NCI-H146 treated with DMSO at 0.1 percent for 48 hours (cell line): Measurements from ENCODE around the gene RAB11FIP4.
"Not testable (repeated sequence)": the region's sequence is repeated elsewhere in the genome, so short reads cannot be mapped to it uniquely, and the experiment has no call there.

Experiments used
- DNase-seq: peaks from one replicate; lab custom pipeline; 2025; ENCODE audit not compliant: unreplicated experiment; lab: John Stamatoyannopoulos, UW

RAB11FIP4 gene

DNA sequence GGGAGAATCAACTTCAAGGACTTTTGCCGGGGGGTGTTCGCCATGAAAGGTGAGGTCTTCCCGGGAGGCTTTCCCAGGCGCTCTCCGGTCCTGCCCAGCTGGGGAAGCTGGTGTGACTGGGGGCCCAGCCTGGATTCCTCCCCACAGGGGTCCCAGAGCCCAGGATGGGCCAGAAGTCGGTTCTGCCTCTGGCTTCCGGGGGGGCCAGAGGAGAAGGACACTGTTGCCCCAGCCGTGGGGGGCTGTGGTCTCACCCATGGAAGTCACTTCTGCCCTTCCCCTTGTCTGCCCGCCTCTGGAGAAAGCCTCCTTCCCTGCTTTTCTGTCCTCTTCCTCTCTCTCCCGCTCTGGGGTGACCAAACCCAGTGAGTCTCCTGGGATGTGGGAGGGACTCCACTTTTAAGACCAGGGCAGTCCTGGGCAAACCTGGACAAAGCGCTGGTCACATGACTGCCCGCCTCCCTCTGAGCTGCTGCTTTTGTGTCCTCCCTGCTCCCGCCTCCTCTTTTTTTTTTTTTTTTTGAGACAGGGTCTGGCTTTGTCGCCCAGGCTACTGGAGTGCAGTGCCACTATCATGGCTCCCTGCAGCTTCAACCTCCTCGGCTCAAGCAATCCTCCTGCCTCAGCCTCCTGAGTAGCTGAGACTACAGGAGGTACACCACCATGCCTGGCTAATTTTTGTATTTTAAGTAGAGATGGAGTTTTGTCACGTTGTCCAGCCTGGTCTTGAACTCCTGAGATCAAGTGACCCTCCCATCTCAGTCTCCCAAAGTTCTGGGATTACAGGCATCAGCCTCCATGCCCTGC, 40.6 kb downstream of the RAB11FIP4 start:
- DNase-seq = peak; percentile 83

DNA sequence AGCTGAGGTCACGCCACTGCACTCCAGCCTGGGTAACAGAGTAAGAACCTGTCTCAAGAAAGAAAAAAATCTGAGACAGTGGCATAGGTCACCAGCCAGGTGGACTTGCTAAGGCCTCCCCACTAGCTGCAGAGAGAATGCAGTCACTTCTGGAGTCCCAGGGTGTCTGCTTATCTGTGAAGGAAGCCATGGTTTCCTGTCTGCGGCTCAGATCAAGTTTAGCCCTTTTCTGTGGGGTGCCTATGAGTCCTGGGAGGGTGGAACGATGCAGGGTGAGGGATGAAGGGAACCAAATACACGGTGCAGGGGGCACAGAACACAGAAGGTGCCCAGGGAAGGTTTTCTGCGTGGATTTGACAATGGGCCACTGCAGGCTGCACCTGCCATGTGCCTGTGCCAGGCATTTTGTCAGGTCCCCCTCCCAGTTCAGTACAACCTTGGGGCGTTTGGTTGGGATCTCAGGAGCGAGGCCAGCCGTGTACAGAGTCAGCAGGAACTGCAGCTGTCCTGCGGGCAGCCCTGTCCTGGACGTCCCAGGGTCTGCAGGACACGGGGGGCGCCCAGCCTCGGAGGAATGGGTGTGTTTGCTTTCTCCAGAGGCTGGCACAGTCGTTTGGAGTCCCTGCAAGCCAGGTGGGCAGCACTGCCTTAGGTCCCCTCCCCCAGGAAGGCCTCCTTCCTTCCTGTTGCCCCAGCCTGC, 41.8 kb downstream of the RAB11FIP4 start:
- DNase-seq = no peak

- DNase-seq = no peak
Measured at GRCh38 chr17:31433811-31434726, 42.6 kb downstream of the RAB11FIP4 start.

GRCh38 chr17:31434727-31435050, 43.2 kb downstream of the RAB11FIP4 start:
- DNase-seq = no peak

- no peak for DNase-seq
Measured at GRCh38 chr17:31435581-31435980, 44.1 kb downstream of the RAB11FIP4 start.

GRCh38 chr17:31437720-31438400, 46.4 kb downstream of the RAB11FIP4 start:
- no peak for DNase-seq

GRCh38 chr17:31439716-31440115, 48.2 kb downstream of the RAB11FIP4 start:
- no peak for DNase-seq

DNA sequence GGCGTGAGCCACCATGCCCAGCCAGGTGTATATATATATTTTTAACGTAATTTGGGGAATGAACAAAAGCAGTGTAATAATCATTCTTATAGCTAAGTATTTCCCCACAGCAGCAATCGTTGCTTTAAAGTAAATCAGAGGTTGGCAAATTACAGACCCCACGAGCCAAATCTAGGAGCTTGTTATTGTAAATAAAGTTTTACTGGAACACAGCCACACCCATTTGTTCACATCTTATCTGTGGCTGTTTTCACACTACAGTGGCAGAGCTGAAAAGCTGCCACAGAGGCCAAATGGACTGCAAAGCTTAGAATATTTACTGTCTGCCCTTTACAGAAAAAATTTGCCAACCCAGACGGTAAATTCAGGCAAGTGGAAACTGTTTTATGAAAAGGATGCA, 50.8 kb downstream of the RAB11FIP4 start:
- DNase-seq = no peak

- not testable (repeated sequence) for DNase-seq
Measured at GRCh38 chr17:31442856-31443255, 51.4 kb downstream of the RAB11FIP4 start.

DNA sequence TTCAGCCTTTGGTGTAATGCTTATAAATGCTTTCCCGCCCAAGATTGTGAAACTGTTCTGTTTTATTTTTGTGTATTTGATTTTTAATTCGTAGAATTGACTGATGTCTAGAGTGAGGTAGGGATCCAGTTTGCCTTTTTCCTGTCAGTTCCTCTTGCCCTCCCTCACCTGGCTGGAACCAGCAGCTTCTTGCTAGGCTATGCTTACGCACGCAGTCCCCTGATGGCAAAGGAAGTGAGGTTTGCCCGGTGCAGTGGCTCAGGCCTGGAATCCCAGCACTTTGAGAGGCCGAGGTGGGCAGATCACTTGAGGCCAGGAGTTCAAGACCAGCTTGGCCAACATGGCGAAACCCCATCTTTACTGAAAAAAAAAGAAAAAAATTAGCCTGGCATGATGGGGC, 51.9 kb downstream of the RAB11FIP4 start:
- no peak for DNase-seq

- DNase-seq = no peak
Measured at GRCh38 chr17:31444026-31444425, 52.6 kb downstream of the RAB11FIP4 start.

DNA sequence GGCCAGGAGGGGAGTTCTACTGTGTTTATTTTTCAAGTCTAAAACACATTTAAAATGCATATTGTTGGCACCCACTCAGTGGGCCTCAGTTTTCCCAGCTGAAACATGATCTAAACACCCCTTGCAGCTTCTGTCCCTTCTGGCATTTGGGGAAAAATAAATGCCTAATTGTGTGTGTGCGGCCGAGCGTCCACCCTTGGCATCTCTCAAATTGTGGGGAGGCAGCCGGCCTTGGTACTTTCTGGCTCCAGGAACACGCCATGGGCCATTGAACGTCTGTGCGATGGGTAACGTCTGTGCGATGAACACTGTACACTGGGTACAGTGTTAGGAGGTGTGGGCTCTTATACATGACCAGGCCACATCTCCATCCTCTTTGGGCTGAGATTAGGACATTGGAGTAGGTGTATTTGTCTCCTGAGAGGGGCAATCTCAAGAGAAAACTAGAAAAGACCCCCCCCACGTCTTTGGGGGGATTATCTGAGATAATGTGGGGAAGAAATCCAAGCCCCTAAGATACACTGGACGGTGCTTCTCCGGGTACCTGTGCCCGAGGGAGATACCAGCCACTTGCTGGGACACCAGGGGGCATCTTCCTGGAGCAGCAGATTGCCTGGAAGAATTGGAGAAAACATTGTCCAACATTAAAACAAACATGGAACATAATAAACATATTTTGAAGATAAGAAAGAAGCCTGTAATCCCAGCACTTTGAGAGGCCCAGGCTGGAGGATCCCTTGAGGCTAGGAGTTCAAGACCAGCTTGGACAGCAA, 54.9 kb downstream of the RAB11FIP4 start:
- DNase-seq = no peak

DNA sequence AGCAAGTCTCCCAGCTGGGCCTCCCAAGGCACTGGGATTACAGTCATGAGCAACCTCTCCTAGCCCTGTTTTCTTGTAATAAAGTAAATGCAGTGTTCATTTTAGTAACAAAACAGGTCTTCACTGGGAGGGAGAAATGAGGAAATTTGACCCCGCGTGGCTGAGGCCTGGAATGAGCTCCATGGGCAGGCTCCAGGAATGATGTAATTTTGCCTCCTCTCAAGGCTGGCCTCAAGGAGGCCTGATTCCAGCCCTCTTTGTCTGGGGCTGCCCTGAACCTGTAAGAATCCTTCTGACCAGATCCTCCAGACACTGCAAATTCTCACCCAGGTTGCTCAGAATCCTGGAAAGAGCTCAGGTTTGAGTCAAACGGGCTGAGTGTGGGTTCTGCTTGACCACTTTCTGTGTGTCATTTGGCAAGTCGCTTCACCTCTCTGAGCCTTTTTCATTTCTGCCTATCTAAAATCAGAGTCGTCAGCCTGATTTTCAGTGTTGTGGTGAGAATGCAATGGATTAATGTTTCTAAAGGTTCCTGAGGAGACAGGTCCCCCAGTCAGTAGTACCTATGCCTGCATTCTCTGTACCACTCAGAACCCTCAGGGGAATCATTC, 57.1 kb downstream of the RAB11FIP4 start:
- no peak for DNase-seq

DNA sequence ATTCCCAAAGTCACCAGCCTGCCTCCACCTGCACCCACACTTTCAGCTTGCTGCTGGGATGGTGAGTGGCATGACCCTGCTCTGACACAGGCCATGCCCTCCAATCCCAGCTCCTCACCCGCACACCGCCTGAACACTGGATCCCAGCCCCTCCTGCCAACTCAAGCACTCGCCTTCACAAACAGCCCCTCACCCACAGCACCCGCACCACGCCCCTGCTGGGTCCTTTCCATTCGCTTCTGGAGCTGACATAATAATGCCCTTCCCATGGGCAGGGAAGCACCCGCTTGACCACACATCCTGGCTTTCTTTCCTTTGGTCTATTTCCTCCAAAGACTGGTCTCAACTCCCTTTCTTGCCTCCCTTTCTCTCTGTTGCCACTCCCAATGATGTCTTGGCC, 57.6 kb downstream of the RAB11FIP4 start:
- DNase-seq = no peak

DNA sequence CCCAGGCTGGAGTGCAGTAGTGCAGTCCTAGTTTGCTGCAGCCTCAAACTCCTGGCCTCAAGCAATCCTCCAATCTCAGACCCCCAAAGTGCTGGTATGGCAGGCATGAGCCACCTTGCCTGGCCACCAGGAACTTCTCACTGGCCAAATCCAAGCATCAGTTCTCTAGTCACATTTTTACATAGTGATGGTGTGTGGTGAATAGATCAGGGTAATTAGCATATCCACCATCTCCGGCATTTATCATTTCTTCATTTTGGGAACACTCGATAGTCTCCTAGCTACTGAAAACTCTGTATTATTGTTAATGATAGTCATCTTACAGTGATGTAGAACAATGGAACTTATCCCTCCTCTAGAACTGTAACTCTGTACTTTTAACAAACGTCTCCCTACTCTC, 58.3 kb downstream of the RAB11FIP4 start:
- no peak for DNase-seq

DNA sequence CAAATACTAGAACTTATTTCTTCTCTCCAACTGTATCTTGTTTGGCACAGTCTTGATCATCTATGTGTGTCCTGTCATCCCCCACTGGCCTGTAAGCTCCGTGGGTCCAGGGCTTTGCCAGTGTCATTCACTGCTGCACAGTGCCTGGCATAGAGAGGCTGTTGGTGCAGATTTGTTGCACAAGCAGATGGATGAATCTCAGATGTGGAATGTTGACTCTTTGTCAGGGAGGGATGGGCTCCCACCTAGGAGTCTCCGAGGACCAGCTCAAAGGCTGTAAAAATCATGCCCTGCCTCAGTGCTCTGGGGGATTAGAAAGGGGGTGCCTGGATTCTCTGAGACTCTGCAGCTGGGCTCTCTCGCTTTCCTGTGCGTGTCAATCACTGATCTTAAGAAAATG, 60.6 kb downstream of the RAB11FIP4 start:
- no peak for DNase-seq

DNA sequence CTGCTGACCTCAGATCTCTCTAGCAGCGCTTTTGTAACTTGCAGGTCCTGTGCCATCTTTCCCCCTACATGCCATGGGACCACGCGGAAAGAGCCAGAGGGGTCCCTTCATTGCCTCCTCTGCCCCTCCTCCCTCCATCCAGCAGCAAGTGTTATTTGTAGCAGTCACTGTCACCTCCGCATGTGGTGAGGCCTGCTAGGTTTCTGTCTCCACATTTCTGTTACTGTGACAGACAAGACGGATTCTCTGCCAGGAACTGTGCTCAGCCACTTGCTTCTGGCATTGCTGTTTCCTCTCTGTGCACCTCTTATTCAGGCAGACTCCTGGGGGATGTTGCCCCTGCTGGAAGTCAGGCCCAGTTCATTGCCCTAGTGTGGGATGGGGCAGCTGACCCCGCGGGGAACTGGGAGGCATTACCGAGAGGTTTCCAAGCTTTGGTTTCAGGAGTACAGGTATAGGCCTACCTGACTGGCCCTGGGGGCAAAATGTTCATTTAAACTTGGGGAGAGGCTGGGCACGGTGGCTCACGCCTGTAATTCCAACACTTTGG, 61.2 kb downstream of the RAB11FIP4 start:
- no peak for DNase-seq

DNA sequence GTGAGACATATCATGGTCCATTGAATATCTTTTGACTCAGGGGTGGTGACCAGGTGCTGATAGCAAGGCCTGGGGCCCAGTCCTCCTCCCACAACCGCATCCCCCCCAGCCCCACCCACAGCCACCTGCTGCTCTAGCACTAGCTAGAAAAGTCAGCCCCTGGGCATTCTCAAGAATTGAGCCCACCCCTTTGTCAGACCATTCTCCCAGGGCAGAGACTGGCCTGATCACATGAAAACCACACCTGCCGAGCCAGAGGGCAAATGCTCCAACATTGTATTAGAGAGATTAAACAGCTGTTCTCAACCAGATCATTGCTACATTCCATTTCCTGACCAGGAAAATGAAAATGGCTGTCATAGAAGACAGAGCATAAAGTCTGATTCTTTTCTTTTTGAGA, 62.4 kb downstream of the RAB11FIP4 start:
- DNase-seq = peak; percentile 76

GRCh38 chr17:31456814-31457213, 65.3 kb downstream of the RAB11FIP4 start:
- DNase-seq = no peak
